ENCODE results near the gene PACS2.

Gene PACS2

DNA sequence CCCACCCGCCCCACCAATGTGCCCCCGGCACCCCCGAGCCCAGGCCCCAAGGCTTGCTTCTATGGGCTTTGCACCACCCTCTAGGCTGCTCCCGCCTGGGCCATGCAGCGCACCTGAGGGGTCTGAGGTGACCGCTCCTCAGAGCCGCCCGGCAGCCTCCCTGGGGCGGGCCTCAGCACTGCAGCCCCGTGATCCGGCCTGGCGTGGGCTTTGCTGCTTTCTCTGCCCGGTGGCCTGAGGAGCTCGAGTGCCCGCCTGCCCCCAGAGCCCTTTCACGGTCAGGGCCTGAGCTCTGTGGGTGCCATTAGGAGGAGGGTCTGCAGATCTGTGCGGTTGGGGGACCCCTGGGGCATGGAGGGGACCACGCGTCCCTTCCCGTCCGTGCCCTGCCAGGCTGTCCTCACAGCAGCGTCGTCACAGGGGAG is 111.3 kb downstream of the PACS2 start:
- Histone ChIP-seq H3K4me3 (ENCODE audit: low read length) (no peak overlapping the region), H2BK15ac (replicated peaks; ENCODE audit: low read depth) (no peak overlapping the region), H3K36me3 (ENCODE audit: control insufficient read depth, insufficient read depth, low read length) (peaks cover 2% of the 10 kb centered on the region), H3K27me3 (ENCODE audit: insufficient read depth, low read length, poor library complexity) (no peaks in the 10 kb centered on the region), H4K5ac (ENCODE audit: low read length) (no peak overlapping the region), H4K8ac (ENCODE audit: low read depth, low read length) (no peak overlapping the region), H3K4me1 (ENCODE audit: control insufficient read depth, low read depth, low read length) (no peaks in the 10 kb centered on the region), H3K27ac (ENCODE audit: low read depth, low read length) (no peak overlapping the region), H3K56ac (ENCODE audit: low read length) (no peak overlapping the region), H3K4ac (ENCODE audit: low read depth, low read length) (no peak overlapping the region), H2BK5ac (ENCODE audit: low read length) (no peak overlapping the region), H3K79me1 (ENCODE audit: low read length) (peaks cover 24% of the 10 kb centered on the region), H2AK5ac (ENCODE audit: low read length) (no peak overlapping the region), H3K23ac (ENCODE audit: low read length) (no peak overlapping the region), H2BK120ac (ENCODE audit: low read depth, low read length) (no peak overlapping the region), H3K9ac (ENCODE audit: low read length) (no peak overlapping the region), H3K4me2 (ENCODE audit: low read length) (no peak overlapping the region), H3K18ac (ENCODE audit: low read length) (no peak overlapping the region), H3K79me2 (ENCODE audit: control insufficient read depth, insufficient read depth, low read length) (peaks cover 83% of the 10 kb centered on the region)
- no CpG with 5 or more reads among the region's 23 CpGs for WGBS (ENCODE audit: extremely low coverage, insufficient coverage, low lambda C conversion rate)
- no peak for DNase-seq

DNA sequence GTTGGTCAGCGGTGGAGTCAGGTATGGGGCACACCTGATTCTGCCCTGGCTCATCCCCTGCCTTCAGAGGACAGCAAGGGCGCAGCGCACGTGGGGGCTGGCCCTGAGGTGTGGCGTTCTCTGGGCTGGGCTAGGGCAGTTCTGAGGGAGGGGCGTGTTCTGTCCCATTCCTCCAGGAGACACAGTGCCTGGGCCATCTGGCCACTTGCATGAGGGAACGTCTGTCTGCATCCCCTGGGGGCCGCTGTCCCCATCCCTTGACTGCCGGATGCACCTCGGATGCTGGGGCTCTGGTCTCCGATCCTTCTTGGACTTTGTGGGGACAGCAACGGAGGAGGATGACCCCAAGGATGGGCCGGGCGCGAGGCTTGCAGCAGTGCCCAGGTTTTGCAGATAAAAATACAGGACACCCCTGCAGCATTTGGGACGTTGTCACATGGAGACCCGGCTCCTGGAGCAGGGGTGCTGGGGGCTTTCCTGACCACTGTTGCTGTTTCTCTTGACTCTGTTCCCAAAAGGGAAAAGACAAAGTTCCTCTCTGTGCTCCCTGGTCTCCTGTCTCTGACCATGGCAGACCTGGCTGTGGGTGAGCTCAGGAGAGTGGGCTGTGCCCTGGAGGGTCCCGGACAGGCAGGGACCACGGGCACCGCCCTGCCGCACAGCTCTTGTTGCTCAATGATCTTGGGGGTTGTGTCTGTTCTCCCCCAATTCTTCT is 112.0 kb downstream of the PACS2 start:
- no peak overlapping the region for H3K27ac ChIP-seq (ENCODE audit: low read depth, low read length)
- H4K8ac ChIP-seq (ENCODE audit: low read depth, low read length) = no peak overlapping the region
- H3K27me3 ChIP-seq (ENCODE audit: insufficient read depth, low read length, poor library complexity) = no peaks in the 10 kb centered on the region
- peaks cover 78% of the 10 kb centered on the region for H3K79me2 ChIP-seq (ENCODE audit: control insufficient read depth, insufficient read depth, low read length)
- peak overlapping the region; percentile 45 for H3K23ac ChIP-seq (ENCODE audit: low read length)
- no peak overlapping the region for H3K4ac ChIP-seq (ENCODE audit: low read depth, low read length)
- no peak overlapping the region for H3K18ac ChIP-seq (ENCODE audit: low read length)
- no peak overlapping the region for H4K5ac ChIP-seq (ENCODE audit: low read length)
- no peak overlapping the region for H2BK120ac ChIP-seq (ENCODE audit: low read depth, low read length)
- peaks cover 2% of the 10 kb centered on the region for H3K36me3 ChIP-seq (ENCODE audit: control insufficient read depth, insufficient read depth, low read length)
- H3K9ac ChIP-seq (ENCODE audit: low read length) = no peak overlapping the region
- H3K56ac ChIP-seq (ENCODE audit: low read length) = no peak overlapping the region
- no CpG with 5 or more reads among the region's 21 CpGs for WGBS (ENCODE audit: extremely low coverage, insufficient coverage, low lambda C conversion rate)
- no peak overlapping the region for H2BK15ac ChIP-seq (replicated peaks; ENCODE audit: low read depth)
- H3K79me1 ChIP-seq (ENCODE audit: low read length) = peaks cover 21% of the 10 kb centered on the region
- no peak for DNase-seq
- no peaks in the 10 kb centered on the region for H3K4me1 ChIP-seq (ENCODE audit: control insufficient read depth, low read depth, low read length)
- no peak overlapping the region for H3K4me3 ChIP-seq (ENCODE audit: low read length)
- no peak overlapping the region for H2AK5ac ChIP-seq (ENCODE audit: low read length)
- no peak overlapping the region for H3K4me2 ChIP-seq (ENCODE audit: low read length)
- H2BK5ac ChIP-seq (ENCODE audit: low read length) = no peak overlapping the region

DNA sequence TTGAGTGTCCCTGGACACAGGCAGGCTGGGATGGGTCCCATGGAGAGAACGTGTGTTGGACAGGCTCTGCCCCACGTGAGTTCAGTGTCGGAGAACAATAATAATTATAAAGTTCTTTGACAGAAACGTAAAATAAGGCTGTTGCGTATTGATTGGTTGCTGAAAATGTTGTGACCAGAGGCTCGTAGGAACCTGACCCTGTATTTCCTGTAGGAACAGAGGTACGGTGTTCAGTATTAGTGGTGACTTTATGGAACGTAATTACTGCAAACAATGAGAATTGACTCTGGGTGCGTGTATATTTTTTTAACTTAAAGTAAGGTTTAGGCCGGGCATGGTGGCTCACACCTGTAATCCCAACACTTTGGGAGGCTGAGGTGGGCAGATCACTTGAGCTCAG is 112.9 kb downstream of the PACS2 start:
- H3K4me1 ChIP-seq (ENCODE audit: control insufficient read depth, low read depth, low read length) = no peaks in the 10 kb centered on the region
- H3K4ac ChIP-seq (ENCODE audit: low read depth, low read length) = no peak overlapping the region
- no peak overlapping the region for H2BK120ac ChIP-seq (ENCODE audit: low read depth, low read length)
- no peak overlapping the region for H3K18ac ChIP-seq (ENCODE audit: low read length)
- H3K9ac ChIP-seq (ENCODE audit: low read length) = no peak overlapping the region
- H3K27me3 ChIP-seq (ENCODE audit: insufficient read depth, low read length, poor library complexity) = no peaks in the 10 kb centered on the region
- H3K4me2 ChIP-seq (ENCODE audit: low read length) = no peak overlapping the region
- H4K8ac ChIP-seq (ENCODE audit: low read depth, low read length) = no peak overlapping the region
- no peak overlapping the region for H3K4me3 ChIP-seq (ENCODE audit: low read length)
- no peak overlapping the region for H2BK5ac ChIP-seq (ENCODE audit: low read length)
- H2AK5ac ChIP-seq (ENCODE audit: low read length) = no peak overlapping the region
- H3K56ac ChIP-seq (ENCODE audit: low read length) = no peak overlapping the region
- H4K5ac ChIP-seq (ENCODE audit: low read length) = no peak overlapping the region
- no CpG with 5 or more reads among the region's 10 CpGs for WGBS (ENCODE audit: extremely low coverage, insufficient coverage, low lambda C conversion rate)
- no peak overlapping the region for H3K23ac ChIP-seq (ENCODE audit: low read length)
- peaks cover 2% of the 10 kb centered on the region for H3K36me3 ChIP-seq (ENCODE audit: control insufficient read depth, insufficient read depth, low read length)
- H3K79me2 ChIP-seq (ENCODE audit: control insufficient read depth, insufficient read depth, low read length) = peaks cover 72% of the 10 kb centered on the region
- H3K27ac ChIP-seq (ENCODE audit: low read depth, low read length) = no peak overlapping the region
- no peak overlapping the region for H2BK15ac ChIP-seq (replicated peaks; ENCODE audit: low read depth)
- DNase-seq = no peak
- H3K79me1 ChIP-seq (ENCODE audit: low read length) = peaks cover 21% of the 10 kb centered on the region

DNA sequence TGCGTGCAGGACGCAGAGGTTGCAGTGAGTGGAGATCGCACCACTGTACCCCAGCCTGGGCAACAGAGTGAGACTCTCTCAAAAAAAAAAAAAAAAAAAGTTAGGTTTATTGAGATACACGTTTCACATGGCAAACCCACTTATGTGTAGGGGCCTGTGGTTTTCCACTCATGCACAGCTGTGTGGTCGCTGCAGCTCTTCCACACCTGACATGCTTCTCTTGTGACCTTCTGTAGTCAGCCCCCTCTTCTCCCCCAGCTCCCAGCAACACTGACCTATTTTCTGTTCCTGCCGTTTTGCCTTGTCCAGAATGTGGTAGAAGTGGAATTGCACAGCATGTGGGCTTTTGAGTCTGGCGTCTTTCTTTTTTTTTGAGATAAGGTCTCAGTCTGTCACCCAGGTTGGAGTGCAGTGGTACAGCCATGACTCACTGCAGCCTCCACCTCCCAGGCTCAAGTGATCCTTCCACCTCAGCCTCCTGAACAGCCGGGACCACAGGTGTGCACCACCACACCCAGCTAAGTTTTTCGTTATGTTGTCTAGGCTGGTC is 113.5 kb downstream of the PACS2 start:
- H2AK5ac ChIP-seq (ENCODE audit: low read length) = no peak overlapping the region
- WGBS (ENCODE audit: extremely low coverage, insufficient coverage, low lambda C conversion rate) = no CpG with 5 or more reads among the region's 9 CpGs
- no peak overlapping the region for H4K5ac ChIP-seq (ENCODE audit: low read length)
- H3K56ac ChIP-seq (ENCODE audit: low read length) = no peak overlapping the region
- no peak overlapping the region for H2BK5ac ChIP-seq (ENCODE audit: low read length)
- H3K4me1 ChIP-seq (ENCODE audit: control insufficient read depth, low read depth, low read length) = no peaks in the 10 kb centered on the region
- peaks cover 72% of the 10 kb centered on the region for H3K79me2 ChIP-seq (ENCODE audit: control insufficient read depth, insufficient read depth, low read length)
- no peak overlapping the region for H2BK15ac ChIP-seq (replicated peaks; ENCODE audit: low read depth)
- no peaks in the 10 kb centered on the region for H3K27me3 ChIP-seq (ENCODE audit: insufficient read depth, low read length, poor library complexity)
- H3K4me3 ChIP-seq (ENCODE audit: low read length) = no peak overlapping the region
- H3K79me1 ChIP-seq (ENCODE audit: low read length) = peaks cover 20% of the 10 kb centered on the region
- no peak overlapping the region for H3K27ac ChIP-seq (ENCODE audit: low read depth, low read length)
- no peak overlapping the region for H3K23ac ChIP-seq (ENCODE audit: low read length)
- H3K18ac ChIP-seq (ENCODE audit: low read length) = no peak overlapping the region
- no peak overlapping the region for H4K8ac ChIP-seq (ENCODE audit: low read depth, low read length)
- peaks cover 2% of the 10 kb centered on the region for H3K36me3 ChIP-seq (ENCODE audit: control insufficient read depth, insufficient read depth, low read length)
- H3K4me2 ChIP-seq (ENCODE audit: low read length) = no peak overlapping the region
- no peak overlapping the region for H2BK120ac ChIP-seq (ENCODE audit: low read depth, low read length)
- peak; percentile 68 for DNase-seq
- H3K4ac ChIP-seq (ENCODE audit: low read depth, low read length) = no peak overlapping the region
- no peak overlapping the region for H3K9ac ChIP-seq (ENCODE audit: low read length)

DNA sequence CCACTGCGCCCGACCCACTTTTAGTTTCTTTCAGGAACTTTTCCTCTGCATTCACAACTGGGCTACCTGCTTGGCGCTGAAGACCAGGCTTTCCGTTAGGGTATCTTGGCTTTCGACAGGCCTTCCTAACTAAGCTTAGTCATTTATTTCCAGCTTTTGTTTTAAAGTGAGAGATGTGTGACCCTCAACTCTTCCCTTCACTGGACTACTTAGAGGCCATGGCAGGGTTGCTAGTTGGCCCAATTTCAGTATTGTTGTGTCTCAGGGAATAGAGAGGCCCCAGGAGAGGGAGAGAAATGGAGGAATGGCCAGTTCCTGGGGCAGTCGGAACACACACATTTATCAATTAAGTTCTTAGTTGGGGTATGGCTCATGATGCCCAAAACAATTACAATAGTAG is 115.5 kb downstream of the PACS2 start:
- no peak overlapping the region for H3K23ac ChIP-seq (ENCODE audit: low read length)
- H3K27ac ChIP-seq (ENCODE audit: low read depth, low read length) = no peak overlapping the region
- no peaks in the 10 kb centered on the region for H3K4me1 ChIP-seq (ENCODE audit: control insufficient read depth, low read depth, low read length)
- H3K56ac ChIP-seq (ENCODE audit: low read length) = no peak overlapping the region
- no peak overlapping the region for H2BK120ac ChIP-seq (ENCODE audit: low read depth, low read length)
- H3K36me3 ChIP-seq (ENCODE audit: control insufficient read depth, insufficient read depth, low read length) = peaks cover 2% of the 10 kb centered on the region
- H2BK15ac ChIP-seq (replicated peaks; ENCODE audit: low read depth) = no peak overlapping the region
- H4K5ac ChIP-seq (ENCODE audit: low read length) = no peak overlapping the region
- H3K9ac ChIP-seq (ENCODE audit: low read length) = no peak overlapping the region
- peaks cover 68% of the 10 kb centered on the region for H3K79me2 ChIP-seq (ENCODE audit: control insufficient read depth, insufficient read depth, low read length)
- H3K18ac ChIP-seq (ENCODE audit: low read length) = no peak overlapping the region
- no peak overlapping the region for H4K8ac ChIP-seq (ENCODE audit: low read depth, low read length)
- H3K4me2 ChIP-seq (ENCODE audit: low read length) = no peak overlapping the region
- H2AK5ac ChIP-seq (ENCODE audit: low read length) = no peak overlapping the region
- no peak for DNase-seq
- H3K27me3 ChIP-seq (ENCODE audit: insufficient read depth, low read length, poor library complexity) = no peaks in the 10 kb centered on the region
- no CpG with 5 or more reads among the region's 6 CpGs for whole genome bisulfite sequencing (ENCODE audit: extremely low coverage, insufficient coverage, low lambda C conversion rate)
- H2BK5ac ChIP-seq (ENCODE audit: low read length) = no peak overlapping the region
- no peak overlapping the region for H3K4me3 ChIP-seq (ENCODE audit: low read length)
- H3K79me1 ChIP-seq (ENCODE audit: low read length) = peaks cover 26% of the 10 kb centered on the region
- no peak overlapping the region for H3K4ac ChIP-seq (ENCODE audit: low read depth, low read length)

DNA sequence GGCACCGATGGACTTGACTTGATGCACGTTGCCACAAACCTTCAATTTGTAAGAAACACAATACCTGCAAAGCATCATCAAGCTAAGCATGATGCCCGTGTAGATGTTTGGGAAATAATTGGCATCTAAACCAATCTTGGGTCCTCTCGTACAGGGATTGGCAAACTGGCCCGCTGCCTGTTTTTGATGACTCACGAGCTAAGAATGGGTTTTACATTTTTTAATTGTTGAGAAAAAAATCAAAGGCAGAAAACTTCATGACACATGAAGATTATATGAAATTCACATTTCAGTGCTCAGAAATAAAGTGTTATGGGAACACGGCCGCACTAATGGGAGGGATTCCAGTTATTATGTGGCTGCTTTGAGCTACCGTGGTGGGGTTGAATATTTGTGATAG is 116.0 kb downstream of the PACS2 start:
- peaks cover 2% of the 10 kb centered on the region for H3K36me3 ChIP-seq (ENCODE audit: control insufficient read depth, insufficient read depth, low read length)
- WGBS (ENCODE audit: extremely low coverage, insufficient coverage, low lambda C conversion rate) = no CpG with 5 or more reads among the region's 9 CpGs
- H3K4me2 ChIP-seq (ENCODE audit: low read length) = no peak overlapping the region

More for the DNA sequence above, 116.0 kb downstream of the PACS2 start:
- no peak for DNase-seq
- H2BK5ac ChIP-seq (ENCODE audit: low read length) = no peak overlapping the region
- no peaks in the 10 kb centered on the region for H3K27me3 ChIP-seq (ENCODE audit: insufficient read depth, low read length, poor library complexity)
- no peak overlapping the region for H2BK15ac ChIP-seq (replicated peaks; ENCODE audit: low read depth)
- no peak overlapping the region for H2AK5ac ChIP-seq (ENCODE audit: low read length)
- no peak overlapping the region for H4K5ac ChIP-seq (ENCODE audit: low read length)
- H3K79me1 ChIP-seq (ENCODE audit: low read length) = peaks cover 29% of the 10 kb centered on the region
- H3K79me2 ChIP-seq (ENCODE audit: control insufficient read depth, insufficient read depth, low read length) = peaks cover 68% of the 10 kb centered on the region
- H2BK120ac ChIP-seq (ENCODE audit: low read depth, low read length) = no peak overlapping the region
- no peak overlapping the region for H3K9ac ChIP-seq (ENCODE audit: low read length)
- H3K56ac ChIP-seq (ENCODE audit: low read length) = no peak overlapping the region
- H3K18ac ChIP-seq (ENCODE audit: low read length) = no peak overlapping the region
- H3K23ac ChIP-seq (ENCODE audit: low read length) = no peak overlapping the region
- no peak overlapping the region for H3K4ac ChIP-seq (ENCODE audit: low read depth, low read length)
- H3K27ac ChIP-seq (ENCODE audit: low read depth, low read length) = no peak overlapping the region
- H3K4me1 ChIP-seq (ENCODE audit: control insufficient read depth, low read depth, low read length) = no peaks in the 10 kb centered on the region
- no peak overlapping the region for H3K4me3 ChIP-seq (ENCODE audit: low read length)
- H4K8ac ChIP-seq (ENCODE audit: low read depth, low read length) = no peak overlapping the region
